Measurements from ENCODE around the gene UMODL1. TPM values are rescaled to one million over a fixed set of nuclear protein-coding genes. Genes with fewer than 3 reads are reported as not detected.

Gene UMODL1
- total RNA-seq, 1 donor from 2014 or later, result 0.49 TPM

DNA sequence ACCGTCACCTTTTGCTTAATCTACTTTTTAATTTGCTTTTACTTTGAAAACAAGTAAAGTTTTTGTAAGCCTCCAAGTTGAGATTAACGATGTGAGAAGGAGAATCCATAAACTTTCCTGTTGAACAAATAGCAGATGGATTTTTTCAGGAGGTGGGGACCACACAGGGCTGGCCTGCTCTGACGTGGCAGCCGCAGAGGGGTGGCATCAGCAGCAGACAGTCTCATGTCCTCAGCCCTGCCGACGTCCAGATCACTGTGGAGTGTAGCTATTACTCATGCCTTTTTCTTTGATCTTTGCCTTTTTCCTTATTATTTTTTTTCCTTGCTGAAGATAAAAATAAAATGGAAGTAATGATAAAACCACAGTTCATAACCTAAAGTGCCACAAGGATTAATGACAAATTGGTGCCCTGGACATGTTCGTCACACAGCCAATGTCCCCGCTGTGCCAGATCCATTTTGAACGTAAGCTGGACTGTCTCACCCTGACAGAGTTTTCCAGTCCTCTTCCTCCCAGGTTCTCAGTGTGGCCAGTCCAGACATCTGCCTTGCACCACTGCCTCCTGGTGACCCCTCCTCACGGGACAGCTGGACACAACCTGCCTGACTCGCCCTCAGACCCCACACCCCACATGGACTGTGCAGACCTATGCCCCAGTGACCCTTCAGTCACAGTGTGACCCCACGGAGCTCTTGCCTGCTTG is 45.6 kb upstream of the UMODL1 start:
- TF ChIP-seq, protein P1, sequence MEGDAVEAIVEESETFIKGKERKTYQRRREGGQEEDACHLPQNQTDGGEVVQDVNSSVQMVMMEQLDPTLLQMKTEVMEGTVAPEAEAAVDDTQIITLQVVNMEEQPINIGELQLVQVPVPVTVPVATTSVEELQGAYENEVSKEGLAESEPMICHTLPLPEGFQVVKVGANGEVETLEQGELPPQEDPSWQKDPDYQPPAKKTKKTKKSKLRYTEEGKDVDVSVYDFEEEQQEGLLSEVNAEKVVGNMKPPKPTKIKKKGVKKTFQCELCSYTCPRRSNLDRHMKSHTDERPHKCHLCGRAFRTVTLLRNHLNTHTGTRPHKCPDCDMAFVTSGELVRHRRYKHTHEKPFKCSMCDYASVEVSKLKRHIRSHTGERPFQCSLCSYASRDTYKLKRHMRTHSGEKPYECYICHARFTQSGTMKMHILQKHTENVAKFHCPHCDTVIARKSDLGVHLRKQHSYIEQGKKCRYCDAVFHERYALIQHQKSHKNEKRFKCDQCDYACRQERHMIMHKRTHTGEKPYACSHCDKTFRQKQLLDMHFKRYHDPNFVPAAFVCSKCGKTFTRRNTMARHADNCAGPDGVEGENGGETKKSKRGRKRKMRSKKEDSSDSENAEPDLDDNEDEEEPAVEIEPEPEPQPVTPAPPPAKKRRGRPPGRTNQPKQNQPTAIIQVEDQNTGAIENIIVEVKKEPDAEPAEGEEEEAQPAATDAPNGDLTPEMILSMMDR (IDR thresholded peaks at IDR 0.05), result no peak
- no peaks in the 10 kb centered on the region for H3K36me3 ChIP-seq
- no peak for DNase-seq
- no peak overlapping the region for H3K27ac ChIP-seq
- no peaks in the 10 kb centered on the region for H3K9me3 ChIP-seq
- no peaks in the 10 kb centered on the region for H3K4me1 ChIP-seq
- H3K4me3 ChIP-seq, result no peak overlapping the region
- no peaks in the 10 kb centered on the region for H3K27me3 ChIP-seq
- no peak for ATAC-seq
- intact Hi-C loops (cut with DNase I), result no loop called here

DNA sequence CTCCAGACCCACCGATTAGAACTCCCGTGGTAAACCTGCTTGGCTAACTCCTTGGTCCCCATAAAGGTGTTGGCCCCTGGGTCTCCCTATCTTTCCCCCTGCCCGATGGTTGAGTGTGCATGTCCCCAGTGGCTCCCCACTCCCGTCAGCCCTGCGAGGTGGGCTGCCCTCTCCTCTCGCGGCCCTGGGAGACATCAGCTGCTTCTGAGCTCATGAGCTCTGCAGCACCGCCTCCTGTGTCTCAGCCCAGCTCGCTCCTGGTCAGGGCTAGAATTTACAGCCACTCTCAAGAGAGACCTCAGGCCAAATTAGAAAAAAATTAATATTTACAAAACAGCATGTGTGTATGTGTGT is 45.1 kb upstream of the UMODL1 start:
- Histone ChIP-seq H3K4me3 (no peak overlapping the region), H3K4me1 (no peaks in the 10 kb centered on the region), H3K27ac (no peak overlapping the region), H3K9me3 (no peaks in the 10 kb centered on the region), H3K36me3 (no peaks in the 10 kb centered on the region), H3K27me3 (no peaks in the 10 kb centered on the region)
- DNase-seq (no peak), ATAC-seq (no peak)
- TF ChIP-seq, protein P1 (IDR thresholded peaks at IDR 0.05), result no peak
- intact Hi-C loops (cut with DNase I), result no loop called here

DNA sequence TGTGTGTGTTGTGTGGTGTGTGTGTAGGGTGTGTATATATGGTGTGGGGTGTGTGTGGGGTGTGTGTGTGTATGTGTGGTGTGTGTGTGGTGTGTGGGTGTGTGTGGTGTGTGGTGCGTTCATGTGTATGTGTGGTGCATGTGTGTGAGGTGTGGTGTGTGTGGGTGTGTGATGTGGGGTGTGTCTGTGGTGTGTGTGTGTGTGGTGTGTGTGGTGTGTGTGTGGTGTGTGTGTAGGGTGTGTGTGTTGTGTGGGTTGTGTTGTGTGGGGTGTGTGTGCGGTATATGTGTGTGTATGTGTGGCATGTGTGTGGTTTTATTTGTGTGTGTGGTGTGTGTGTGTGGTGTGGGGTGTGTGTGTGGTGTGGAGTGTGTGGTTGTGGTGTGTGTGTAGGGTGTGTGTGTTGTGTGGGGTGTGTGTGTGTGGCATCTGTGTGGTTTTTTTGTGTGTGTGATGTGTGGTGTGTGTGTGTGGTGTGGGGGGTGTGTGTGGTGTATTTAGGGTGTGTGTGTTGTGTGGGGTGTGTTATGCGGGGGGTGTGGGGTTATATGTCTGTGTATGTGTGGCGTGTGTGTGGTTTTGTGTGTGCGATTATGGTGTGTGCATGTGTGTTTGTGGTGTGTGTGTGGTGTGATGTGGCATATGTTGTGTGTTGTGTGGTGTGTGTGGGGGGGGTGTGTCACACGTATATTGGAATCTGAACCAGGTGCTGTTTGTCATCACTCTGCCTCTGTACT is 43.9 kb upstream of the UMODL1 start:
- Histone ChIP-seq H3K9me3 (no peaks in the 10 kb centered on the region), H3K27me3 (no peaks in the 10 kb centered on the region), H3K27ac (no peak overlapping the region), H3K4me3 (no peak overlapping the region), H3K4me1 (no peaks in the 10 kb centered on the region), H3K36me3 (no peaks in the 10 kb centered on the region)
- ATAC-seq (peak; percentile 7), DNase-seq (no peak)
- TF ChIP-seq, protein P1 (IDR thresholded peaks at IDR 0.05), result no peak
- intact Hi-C loops (cut with DNase I), result no loop called here

DNA sequence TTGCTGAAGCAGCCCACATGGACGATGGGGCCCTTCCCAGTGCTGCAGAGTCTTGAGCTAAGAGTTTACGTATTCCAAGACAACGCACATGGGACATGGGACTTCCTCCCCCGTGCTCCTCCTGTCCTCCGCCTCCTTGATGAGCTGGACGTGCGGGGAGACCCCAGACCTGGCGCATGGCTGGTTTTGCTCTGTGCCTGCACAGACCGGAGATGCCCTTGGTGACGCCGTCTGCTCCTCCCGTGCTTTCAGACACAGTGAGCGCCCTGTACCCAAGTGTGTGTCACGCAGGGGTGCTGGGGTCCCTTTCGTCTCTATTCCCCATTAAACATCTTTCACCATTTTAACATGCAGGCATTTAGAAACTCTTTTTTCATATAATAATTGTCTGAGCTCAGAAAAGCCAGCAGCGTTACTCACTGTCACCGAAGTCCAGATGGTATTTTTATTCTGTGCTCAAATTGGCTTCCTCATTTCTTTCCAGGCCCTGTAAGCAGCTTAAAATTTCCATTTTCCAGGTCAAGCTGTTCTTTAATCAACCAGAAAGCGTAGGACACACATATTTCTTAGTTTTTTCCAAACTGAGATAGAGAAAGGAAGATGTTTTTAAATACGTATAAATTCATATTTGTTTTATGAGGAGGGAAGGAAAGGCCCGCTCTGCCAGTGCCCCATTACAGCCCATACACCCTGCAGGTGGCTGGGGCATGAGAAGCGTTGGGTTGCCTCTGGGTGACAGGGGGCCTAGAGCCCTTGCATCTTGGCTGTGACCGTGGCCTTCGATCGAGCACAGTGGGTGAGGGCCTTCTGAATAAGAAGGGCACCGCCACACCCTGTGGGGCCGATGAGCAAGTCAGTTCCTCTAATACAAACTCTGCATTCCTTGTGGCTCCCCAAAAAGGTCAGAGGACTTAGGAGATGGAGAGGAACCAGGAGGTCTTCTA is 43.0 kb upstream of the UMODL1 start:
- H3K36me3 ChIP-seq, result no peaks in the 10 kb centered on the region
- H3K4me3 ChIP-seq, result no peak overlapping the region
- intact Hi-C loops (cut with DNase I), result no loop called here
- no peaks in the 10 kb centered on the region for H3K4me1 ChIP-seq
- no peaks in the 10 kb centered on the region for H3K27me3 ChIP-seq
- no peak overlapping the region for H3K27ac ChIP-seq
- ATAC-seq (no peak), DNase-seq (no peak)
- H3K9me3 ChIP-seq, result no peaks in the 10 kb centered on the region
- TF ChIP-seq, protein P1 (IDR thresholded peaks at IDR 0.05), result no peak

DNA sequence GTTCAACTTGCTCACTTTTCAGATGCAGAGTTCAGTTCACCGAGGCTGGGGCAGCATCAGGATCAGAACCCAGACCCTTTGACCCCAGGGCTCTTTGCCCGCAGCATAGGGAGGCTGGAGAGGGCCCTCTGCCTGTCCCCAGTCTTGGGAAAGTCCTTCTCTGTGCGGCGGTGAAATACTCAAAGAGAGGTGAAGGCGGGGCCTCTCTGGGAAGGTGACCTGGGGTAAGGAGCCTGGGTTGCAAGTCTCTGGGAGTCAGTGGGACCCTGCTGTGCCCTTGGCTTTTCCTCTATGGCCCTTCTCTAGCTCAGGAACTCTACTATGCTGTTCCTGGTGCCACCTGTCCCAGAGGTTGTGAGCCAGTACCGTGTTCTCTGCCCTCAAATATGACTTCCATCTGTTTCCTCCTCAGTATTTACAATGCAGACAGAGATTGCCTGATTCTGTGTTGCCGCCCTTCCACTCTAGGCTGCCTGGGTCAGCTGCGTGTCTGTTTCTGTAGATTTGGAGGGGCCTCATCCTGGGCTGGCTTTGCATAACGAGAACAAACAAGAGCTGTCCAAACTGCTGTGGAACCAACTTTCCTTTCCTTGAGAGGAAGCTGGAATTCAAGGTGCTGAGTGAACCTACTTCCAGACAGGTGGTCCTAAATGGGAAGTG is 42.2 kb upstream of the UMODL1 start:
- no peak overlapping the region for H3K4me3 ChIP-seq
- H3K36me3 ChIP-seq, result no peaks in the 10 kb centered on the region
- ATAC-seq, result no peak
- no peaks in the 10 kb centered on the region for H3K9me3 ChIP-seq
- no peaks in the 10 kb centered on the region for H3K27me3 ChIP-seq
- TF ChIP-seq, protein P1 (IDR thresholded peaks at IDR 0.05), result no peak
- H3K27ac ChIP-seq, result no peak overlapping the region
- intact Hi-C loops (cut with DNase I), result no loop called here
- no peaks in the 10 kb centered on the region for H3K4me1 ChIP-seq
- DNase-seq, result no peak
